ENCODE measurements around the gene SLC38A11.
"Not testable (repeated sequence)": the region's sequence is repeated elsewhere in the genome, so short reads cannot be mapped to it uniquely, and the experiment has no call there.

Gene SLC38A11, protein sequence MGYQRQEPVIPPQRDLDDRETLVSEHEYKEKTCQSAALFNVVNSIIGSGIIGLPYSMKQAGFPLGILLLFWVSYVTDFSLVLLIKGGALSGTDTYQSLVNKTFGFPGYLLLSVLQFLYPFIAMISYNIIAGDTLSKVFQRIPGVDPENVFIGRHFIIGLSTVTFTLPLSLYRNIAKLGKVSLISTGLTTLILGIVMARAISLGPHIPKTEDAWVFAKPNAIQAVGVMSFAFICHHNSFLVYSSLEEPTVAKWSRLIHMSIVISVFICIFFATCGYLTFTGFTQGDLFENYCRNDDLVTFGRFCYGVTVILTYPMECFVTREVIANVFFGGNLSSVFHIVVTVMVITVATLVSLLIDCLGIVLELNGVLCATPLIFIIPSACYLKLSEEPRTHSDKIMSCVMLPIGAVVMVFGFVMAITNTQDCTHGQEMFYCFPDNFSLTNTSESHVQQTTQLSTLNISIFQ

GRCh38 chr2:164954954-164955701, at the start of gene SLC38A11:
Gene SLC38A11 (minus strand): TSS chr2:164955525. CDS start chr2:164955247, 278 bp downstream.
- DNase-seq: no peak

- DNase-seq: no peak
Measured at GRCh38 chr2:165003443-165004130, 48.3 kb upstream of the SLC38A11 start.

DNA sequence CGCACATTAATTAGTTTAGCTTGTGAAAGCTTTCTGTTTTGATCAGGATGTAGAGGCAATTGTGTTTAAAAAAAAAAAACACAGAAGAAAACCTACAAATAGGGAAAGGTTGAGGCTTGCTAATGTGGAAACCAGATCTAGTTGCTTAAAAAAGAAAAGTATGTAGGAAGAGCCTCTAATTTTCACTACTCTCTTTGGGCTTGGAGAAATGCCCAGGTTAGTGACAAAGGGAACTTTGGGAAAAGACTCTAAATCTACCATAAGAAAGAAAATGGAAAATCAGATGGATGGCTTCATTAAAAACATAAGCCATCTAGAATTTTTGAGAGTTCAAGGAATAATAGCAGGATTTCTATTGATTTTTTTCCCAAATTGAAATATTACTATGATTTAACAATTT, 47.3 kb upstream of the SLC38A11 start:
- no peak for DNase-seq

- not testable (repeated sequence) for DNase-seq
Measured at GRCh38 chr2:164994664-164995299, 39.5 kb upstream of the SLC38A11 start.

- no peak for DNase-seq
Measured at GRCh38 chr2:164993287-164994016, 38.1 kb upstream of the SLC38A11 start.

DNA sequence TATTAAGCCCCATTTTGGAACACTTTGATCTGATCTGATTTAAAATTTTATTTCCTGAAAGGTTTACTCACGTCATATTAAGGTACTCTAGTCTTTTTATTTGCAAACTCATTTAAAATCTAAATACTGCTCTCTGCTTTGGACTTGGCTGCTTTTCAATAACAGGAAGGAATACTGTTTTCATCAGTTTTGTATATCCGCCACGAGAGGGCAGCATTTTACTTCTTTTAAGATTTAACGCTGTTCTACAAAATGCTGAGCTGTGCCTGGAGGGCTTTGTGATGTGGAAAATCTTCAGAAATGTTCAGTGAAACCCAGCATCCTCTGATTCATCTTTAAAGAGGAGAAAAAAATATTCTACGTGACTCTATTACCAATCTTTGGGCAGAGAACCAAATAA, 37.5 kb upstream of the SLC38A11 start:
- peak; percentile 74 for DNase-seq

- not testable (repeated sequence) for DNase-seq
Measured at GRCh38 chr2:164992093-164992454, 36.7 kb upstream of the SLC38A11 start.

DNA sequence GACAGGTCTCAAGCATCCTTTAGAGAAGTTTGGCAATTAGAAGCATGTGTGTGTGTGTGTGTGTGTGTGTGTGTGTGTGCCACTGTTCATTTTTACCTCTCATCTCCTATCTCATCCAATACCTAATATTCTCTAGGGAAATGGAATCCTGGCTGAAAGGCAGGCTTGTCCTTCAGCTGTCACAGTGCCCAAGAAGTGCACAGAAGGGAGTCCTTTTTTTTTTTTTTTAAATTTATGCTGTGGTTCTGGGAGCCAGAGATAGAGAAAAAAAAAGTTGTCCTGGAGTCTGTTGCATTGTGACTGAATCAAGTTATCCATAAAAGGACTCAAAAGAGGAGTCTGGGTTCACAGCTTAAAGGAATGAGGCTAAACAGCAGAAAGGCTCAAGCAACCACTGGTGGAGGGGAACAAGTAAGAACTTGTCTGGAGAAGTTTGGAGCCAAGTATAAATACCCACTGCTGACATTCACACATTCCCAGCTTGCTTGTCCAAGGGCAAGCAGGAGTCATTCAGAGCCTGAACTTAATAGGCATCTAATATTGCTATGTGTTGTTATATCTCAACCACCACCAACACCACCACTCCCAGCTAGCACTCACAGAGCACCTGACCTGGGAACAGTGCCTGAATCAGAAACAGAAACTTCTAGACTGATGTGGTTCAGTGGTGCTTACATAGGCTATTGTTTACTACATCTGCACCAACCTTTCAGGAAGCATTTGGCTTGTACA, 36.2 kb upstream of the SLC38A11 start:
- DNase-seq: not testable (repeated sequence)

- DNase-seq: not testable (repeated sequence)
Measured at GRCh38 chr2:164990953-164991352, 35.6 kb upstream of the SLC38A11 start.

DNA sequence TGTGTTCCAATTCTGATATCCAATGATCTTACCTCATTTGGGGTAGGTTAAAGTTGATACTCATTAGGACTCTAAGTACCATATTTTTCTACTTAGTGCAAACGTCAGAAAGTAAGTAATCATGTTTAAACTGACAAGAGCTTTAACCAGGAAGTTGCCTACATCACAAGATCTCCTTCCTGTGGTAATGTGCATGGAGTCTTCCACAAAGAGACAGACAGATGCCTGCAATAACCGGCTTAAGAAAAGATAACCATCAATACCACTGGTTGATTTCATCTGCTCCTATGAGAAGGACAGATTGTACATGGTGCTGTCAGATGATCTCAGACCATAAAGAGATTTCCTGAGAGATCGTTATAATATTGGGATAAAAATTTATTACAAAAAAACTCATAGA, 33.5 kb upstream of the SLC38A11 start:
- not testable (repeated sequence) for DNase-seq

DNA sequence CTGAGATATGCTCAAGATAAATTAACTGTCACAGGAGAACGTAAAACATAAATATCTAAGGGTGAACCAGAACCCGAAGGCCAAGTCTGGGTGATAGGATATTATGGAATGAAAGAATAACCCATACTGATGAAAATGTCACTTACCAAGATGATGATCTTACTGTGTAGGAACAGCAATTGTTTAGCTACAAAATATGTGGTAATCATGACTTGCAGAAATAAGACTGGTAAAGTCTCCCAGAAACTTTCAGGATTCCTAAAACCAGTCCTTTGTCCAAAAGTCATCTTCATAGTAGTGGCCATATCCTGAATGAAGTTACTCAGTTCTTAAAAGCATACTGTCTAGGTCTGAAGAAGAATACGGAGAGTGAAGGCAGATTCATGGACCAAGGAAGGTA, 30.7 kb upstream of the SLC38A11 start:
- not testable (repeated sequence) for DNase-seq

DNA sequence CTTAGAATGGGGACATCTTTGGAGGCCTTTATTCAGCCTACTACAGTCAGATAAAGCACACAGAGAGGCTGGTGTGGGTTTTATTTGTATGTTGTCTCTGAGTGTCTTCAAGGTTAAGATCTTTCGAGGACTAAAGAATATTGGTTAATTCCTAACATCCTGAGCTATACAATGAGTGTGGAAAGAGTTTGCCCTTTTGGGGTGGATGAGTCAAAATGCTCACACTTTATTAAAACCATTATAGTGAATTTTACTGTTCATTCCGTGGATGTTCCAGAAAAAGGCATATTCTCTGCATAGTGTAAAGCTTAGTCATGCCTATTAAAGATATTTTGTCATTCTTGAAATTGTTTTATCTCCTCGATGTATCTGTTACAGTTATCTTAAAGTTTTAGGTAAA, 29.1 kb upstream of the SLC38A11 start:
- DNase-seq: no peak

DNA sequence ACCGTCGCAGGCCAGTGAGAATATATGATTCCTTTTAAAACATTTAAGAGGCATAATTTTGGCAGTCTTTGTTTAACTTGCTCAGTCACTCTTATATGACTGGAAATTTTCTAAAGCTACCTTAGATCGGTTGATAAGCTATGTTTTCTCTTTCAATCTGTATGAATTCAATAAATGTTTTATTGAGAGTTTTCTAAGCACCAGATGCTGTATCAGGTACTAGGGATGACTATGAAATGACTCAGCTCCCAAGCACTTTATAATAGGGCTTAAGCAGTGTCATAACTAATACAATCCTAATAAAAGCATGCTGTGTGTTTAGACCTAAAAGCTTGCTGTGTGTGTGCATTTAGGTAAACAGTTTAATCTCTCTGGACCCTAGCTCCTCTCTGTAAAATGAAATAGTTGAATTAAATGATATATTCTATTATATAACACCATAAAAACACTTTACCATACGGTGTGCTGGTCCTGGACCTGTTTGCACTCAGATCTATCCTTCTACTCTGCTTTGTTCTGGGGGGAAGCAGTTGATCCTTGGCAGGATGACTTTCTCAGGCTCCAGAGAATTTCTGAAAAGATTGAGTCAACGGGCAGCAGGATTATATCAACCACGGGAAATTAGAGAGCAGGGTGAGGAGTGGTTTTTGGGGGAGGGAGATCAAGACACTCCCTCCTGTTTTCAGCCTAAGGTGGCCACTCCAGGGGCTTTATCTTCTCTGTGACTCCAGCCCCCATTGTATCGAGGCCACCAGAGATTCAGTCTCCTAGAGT, 26.1 kb upstream of the SLC38A11 start:
- DNase-seq: no peak

- not testable (repeated sequence) for DNase-seq
Measured at GRCh38 chr2:164980688-164981087, 25.4 kb upstream of the SLC38A11 start.

- no peak for DNase-seq
Measured at GRCh38 chr2:164979113-164979512, 23.8 kb upstream of the SLC38A11 start.

DNA sequence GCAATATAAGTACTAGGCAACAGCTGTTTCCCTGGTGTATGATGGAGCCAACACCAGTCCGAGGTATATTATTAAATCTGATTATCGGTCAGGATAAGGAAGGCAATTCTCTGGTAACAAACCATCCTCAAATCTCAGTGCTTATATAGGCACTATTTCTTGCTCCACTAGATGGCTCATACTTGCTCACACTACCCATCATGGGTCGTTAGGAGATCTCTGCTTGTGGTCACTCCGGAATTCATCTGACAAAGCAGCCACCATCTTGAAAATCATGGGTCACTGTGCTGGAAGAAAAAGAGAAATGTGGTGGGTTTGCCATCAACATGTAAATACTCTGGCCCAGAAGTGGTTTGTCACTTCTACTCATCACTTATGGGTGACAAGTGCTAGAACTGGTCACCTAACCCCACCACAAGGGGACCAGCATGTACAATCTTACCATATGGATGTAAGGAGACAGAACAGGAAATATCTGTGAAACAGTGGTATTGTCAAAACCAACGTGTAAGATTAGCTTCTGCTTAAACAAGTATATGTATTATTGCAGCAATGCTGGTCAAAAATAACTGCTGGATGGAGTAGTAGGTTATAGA, 21.6 kb upstream of the SLC38A11 start:
- DNase-seq: not testable (repeated sequence)

GRCh38 chr2:164976301-164976700, 21.0 kb upstream of the SLC38A11 start:
- DNase-seq: no peak

GRCh38 chr2:164975891-164976290, 20.6 kb upstream of the SLC38A11 start:
- DNase-seq: no peak

DNA sequence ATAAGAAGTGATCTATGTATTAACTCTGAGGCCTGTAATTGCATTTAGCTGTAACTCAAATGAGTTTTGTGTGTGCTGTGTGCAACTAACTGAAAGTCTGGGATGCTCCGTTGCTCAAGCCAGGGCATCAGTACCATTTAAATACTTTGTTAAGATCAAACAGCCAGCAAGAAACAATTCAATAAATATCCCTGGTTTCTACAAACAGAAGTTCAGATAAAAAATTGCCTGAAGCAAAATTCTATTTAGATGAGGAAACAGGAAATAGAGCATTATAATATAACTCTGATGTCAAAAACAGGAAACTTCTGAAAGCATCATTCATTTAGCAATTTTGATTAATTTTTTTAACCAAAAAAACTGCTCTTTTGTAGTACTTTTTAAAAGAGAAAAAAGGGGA, 18.9 kb upstream of the SLC38A11 start:
- DNase-seq: no peak

DNA sequence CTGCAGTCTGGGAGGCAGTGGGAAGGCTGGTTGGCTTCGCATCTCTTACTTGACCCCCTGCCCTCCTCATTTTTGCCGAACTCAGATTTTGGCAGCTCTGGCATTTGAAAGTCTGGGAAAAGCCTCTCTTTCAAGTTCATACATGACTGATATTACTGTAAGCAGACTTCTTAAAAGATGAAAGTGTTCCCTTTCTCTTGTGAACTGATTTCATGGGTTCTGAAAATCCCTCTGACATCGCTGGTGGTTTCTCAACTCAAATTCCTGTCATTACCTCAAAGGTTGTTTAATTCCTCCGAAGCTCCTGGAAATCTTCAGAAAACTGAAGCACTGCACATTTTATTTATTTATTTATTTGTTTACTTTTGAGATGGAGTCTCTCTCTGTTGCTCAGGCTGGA, 16.9 kb upstream of the SLC38A11 start:
- DNase-seq: no peak
